CD4-positive, alpha-beta T cell treated with Interleukin-6 for 4 hours (primary cell): ENCODE results near the gene CAMKMT.

Experiments
- DNase-seq: peaks from one replicate; pipeline ENCODE4 v3.0.0-alpha.2; 2020; ENCODE audit warnings: mixed read lengths

CAMKMT gene

GRCh38 chr2:44668336-44668735, 306.6 kb downstream of the CAMKMT start:
- DNase-seq: no peak

GRCh38 chr2:44671276-44671675, 309.5 kb downstream of the CAMKMT start:
- no peak for DNase-seq

DNA sequence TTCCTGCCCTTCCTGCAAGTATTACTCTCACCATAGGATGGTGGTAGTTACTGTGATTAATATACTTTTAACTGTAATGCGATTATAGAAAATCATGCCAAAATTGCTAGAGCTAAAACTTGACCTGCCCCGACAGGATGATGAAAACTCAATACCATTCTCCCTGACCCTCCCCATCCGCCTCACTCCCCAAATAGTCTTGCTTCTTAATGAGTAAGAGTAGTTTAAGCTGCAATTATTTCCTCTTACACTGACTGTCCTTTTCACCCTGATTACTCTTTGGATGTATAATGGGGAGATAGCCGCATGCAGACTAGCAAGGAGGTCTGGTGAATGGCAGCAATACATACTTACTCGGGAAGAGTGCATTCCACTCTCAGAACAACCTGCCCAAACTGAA, 310.2 kb downstream of the CAMKMT start:
- no peak for DNase-seq

DNA sequence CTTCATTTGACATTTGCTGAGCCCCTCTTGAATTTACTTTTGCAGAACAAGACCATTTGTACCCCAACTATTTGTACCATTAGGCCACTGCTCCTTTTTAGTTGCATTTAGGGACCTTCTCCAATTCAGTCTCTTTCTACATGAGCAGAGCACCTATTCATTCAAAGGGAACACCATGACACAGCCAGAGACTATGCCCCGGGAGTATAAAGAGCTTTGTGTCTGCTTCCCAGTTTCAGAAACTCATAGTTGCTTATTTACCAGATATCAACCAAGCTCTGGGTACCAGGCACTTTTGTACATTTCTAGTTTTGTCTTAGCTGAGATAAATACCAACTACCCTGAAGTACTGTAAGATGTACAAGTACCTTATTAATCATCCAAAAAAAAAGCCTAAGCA, 310.7 kb downstream of the CAMKMT start:
- no peak for DNase-seq

DNA sequence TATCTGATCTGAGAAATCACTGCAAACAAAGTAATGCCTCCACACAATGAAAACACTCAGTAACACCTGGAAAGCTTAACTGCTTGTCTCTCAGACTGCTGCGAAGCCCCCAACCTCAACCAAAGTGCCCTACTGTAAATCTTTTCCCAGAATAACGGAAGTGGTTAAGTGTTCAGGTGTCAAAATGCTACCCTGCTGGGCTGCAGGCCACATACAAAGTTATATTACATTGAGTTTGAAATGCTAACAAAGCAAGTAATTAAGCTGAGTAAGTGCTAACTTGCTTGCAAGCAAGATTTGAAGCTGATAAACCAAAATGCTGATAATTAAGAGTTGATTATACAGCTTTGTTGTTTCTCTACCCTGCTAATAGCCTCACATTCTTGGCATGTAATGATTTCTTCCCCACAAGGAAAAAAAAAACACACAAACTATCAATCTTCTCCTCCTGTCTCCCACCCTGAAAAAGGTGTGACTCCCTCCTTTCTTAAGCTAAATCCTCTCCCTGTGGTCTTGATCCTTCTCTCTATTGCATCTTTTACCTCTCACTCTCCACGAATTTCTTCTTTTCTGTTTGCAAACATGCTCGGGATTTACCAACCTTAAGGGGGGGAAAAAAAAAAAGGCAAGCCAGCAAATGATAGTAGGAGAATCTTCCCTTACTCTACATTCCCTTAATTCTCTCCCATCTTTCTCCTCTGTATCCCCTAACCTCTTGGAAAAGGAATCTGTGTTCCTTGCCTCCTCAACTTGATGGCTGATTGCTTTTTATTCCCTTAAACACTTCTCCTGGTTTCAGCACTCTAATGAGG, 312.9 kb downstream of the CAMKMT start:
- no peak for DNase-seq

GRCh38 chr2:44676379-44676778, 314.6 kb downstream of the CAMKMT start:
- DNase-seq: no peak

DNA sequence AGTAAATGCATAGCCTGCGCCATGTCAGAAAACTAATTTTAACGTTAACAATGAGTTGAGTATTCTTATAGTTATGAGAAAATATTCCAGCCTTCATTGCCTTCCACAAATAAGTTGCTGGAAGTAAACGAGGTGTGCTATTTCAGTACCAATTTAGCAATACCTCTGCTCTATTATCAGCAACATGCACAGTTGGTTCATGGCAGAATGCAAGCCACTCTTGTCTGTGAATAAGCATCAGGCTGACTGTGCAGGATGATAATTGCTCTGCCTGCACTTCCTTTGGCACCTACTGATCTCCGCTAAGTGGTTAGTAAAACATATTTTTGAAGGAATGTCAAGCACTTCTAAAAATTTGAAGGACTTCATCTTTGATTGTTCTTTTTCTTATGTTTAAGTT, 317.8 kb downstream of the CAMKMT start:
- no peak for DNase-seq

GRCh38 chr2:44679990-44680389, 318.2 kb downstream of the CAMKMT start:
- no peak for DNase-seq

GRCh38 chr2:44680424-44680971, 318.8 kb downstream of the CAMKMT start:
- no peak for DNase-seq

DNA sequence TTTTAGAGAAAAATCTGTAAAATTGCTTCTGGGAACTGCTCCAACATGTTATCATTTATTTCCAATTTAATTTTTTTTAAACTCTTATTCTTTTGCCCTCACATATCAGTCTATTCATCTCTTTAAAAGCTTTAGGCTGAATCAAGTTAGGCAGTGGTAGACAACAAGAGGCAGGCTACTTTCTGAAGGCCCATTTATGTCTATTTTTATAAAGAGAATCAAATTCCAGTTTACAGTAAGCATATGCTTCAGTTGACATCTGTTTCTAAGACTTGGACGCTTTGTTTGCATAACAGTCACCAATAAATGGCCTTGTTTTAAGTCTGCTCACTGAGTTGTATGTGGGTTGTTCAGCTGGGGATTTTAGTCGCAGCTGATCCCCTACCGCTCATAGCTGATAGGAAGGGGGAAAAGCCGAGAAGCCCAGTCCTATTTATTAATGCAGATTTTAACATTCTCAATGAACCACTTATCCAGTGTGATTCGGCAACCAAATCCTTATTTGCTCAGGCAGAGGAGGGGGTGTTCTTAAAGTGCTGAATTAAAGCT, 319.3 kb downstream of the CAMKMT start:
- no peak for DNase-seq

- no peak for DNase-seq
These were observed 320.7 kb downstream of the CAMKMT start for GRCh38 chr2:44682459-44682858.

- no peak for DNase-seq
These were observed 322.8 kb downstream of the CAMKMT start for GRCh38 chr2:44684559-44684958.

- DNase-seq: no peak
These were observed 324.8 kb downstream of the CAMKMT start for GRCh38 chr2:44686561-44686960.

GRCh38 chr2:44687686-44688455, 326.1 kb downstream of the CAMKMT start:
- DNase-seq: no peak

GRCh38 chr2:44688456-44689124, 326.8 kb downstream of the CAMKMT start:
- DNase-seq: no peak

DNA sequence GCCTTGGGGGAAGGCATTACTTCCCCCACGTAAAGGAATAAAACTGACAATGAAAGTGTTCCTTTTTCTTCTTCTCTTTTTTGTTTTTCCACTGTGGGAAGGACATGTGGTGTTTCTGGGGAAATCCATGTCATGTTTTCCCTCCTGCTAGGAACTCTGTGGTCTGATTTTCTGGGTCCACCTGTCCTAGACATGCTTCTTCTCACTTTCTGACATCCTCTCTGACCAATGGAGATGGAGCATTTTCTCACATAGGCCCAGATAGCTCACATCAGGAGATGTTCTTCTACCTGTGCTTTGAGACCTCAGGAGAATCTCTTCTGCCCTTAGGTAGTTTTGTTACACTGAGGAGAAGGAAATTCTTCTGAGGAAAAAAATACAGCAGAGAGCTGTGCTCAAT, 327.8 kb downstream of the CAMKMT start:
- DNase-seq: no peak

- no peak for DNase-seq
These were observed 329.5 kb downstream of the CAMKMT start for GRCh38 chr2:44691174-44691785.

- DNase-seq: no peak
These were observed 331.1 kb downstream of the CAMKMT start for GRCh38 chr2:44692821-44693220.

DNA sequence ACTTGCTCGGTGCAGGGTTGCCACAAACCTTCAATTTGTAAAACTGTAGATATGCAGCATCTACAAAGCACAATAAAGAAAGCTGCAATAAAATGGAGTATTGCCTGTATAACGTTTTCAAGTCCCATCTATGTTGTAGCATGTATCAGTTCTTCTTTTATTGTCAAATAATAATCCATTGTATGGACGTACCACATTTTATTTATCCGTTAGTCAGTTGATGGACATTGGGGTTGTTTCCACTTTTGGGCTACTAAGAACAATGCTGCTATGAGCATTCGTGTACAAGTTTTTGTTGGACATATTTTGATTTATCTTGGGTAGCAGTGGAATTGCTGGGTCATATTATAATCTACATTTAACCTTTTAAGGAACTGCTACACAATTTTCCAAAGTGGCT, 339.1 kb downstream of the CAMKMT start:
- DNase-seq: no peak

GRCh38 chr2:44705356-44705755, 343.6 kb downstream of the CAMKMT start:
- DNase-seq: no peak

DNA sequence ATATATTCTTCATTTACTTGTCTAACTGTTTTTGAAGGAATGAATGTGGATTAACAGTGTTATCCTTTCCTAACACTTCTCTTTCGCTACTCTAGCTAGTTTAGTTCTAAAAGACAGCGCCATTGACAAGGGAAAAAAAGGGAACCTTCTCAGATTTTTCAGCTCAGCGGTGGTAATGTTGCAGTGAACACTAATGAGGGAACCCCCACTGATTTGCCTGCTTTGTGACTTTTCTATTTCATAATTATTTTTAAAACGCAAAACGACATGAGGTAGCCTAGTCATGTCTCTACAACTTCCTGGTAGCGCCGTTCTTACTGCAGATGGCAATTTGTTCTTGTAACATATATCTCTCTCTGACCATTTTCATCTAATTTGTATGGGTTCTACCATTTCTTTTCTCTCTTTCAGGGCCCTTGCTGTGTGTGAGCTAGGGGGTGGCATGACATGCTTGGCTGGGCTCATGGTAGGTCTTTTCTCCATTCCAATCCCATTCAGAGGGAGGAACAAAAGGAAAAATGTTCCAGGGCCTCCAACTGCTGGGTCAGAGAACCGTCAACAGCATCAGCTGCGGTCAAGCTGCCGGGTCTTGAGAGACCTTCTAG, 344.2 kb downstream of the CAMKMT start:
- DNase-seq: no peak
